Activated CD8-positive, alpha-beta memory T cell treated with anti-CD3 and anti-CD28 coated beads for 24 hours (primary cell): Measurements from ENCODE around the gene PRCC.

Experiments used
- DNase-seq: peaks from one replicate; pipeline ENCODE4 v3.0.0-alpha.2; 2020

The PRCC gene

GRCh38 chr1:156801409-156802121, 34.2 kb downstream of the PRCC start:
- DNase-seq, result no peak

DNA sequence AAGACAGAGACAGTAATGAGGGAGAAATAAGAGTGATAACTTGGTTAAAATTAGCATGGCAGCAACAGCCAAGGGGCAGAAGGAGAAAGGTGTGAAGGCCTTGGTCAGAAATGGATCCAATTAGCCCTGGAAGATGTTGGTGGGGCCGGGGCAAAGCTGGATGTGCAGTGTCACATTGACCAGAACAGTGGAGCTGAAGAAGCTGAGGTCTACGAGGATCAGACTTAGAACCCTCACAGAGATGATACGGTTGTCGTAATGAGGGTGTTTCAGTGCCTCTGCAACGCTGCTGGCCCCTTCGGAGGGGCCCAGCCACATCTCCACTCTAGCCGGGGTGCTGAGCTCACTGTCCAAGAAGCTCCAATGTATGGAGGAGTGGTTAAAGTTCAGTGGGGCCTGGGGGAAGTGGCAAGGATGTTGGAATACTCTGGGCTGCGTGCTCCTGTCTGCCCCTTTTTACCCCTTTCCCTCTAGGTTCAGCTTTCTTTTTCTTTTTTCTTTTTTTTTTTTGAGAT, 35.1 kb downstream of the PRCC start:
- no peak for DNase-seq

GRCh38 chr1:156803086-156803851, 35.9 kb downstream of the PRCC start:
- no peak for DNase-seq

- DNase-seq, result no peak
These were observed 36.7 kb downstream of the PRCC start for GRCh38 chr1:156804026-156804425.

GRCh38 chr1:156804572-156805243, 37.4 kb downstream of the PRCC start:
- no peak for DNase-seq

DNA sequence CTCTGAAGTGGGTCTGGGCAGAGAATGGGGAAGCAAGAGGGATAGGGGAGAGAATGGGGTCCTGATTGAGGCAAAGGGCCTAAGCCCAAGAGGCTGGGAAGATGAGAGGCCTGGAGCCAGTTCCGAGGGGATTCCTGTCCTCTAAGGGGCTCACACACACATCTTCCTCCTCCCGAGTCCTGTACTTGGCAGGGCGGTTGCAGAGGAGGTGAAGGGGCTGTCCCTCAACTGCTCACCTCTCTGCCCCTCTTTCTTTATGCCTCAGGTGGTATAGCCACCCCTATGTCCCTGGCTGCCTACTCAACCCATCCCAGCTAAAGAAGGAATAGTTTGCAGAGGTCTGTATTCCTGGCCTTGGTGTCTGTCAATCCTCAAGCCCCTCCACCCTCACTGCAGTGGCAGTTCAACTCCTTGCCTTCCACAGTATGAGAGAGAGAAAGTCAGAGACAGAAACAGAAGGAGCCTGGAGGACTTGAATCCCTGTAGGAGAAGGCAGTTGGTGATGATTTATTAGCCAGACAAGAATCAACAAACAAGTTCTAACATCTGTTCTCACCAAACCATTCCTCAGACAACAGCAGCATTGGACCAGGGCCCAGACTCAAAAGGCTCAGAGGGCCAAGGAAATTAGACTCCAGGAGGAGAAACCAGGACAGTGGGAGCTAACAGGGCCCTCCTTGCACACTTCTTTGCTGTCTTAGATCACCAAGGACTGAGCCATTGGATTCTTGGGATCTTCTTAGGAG, 38.6 kb downstream of the PRCC start:
- DNase-seq, result no peak

- DNase-seq, result no peak
These were observed 39.4 kb downstream of the PRCC start for GRCh38 chr1:156806512-156807440.

GRCh38 chr1:156807627-156808026, 40.3 kb downstream of the PRCC start:
- DNase-seq, result no peak

- no peak for DNase-seq
These were observed 41.1 kb downstream of the PRCC start for GRCh38 chr1:156808186-156809030.

GRCh38 chr1:156809281-156809680, 41.9 kb downstream of the PRCC start:
- no peak for DNase-seq

DNA sequence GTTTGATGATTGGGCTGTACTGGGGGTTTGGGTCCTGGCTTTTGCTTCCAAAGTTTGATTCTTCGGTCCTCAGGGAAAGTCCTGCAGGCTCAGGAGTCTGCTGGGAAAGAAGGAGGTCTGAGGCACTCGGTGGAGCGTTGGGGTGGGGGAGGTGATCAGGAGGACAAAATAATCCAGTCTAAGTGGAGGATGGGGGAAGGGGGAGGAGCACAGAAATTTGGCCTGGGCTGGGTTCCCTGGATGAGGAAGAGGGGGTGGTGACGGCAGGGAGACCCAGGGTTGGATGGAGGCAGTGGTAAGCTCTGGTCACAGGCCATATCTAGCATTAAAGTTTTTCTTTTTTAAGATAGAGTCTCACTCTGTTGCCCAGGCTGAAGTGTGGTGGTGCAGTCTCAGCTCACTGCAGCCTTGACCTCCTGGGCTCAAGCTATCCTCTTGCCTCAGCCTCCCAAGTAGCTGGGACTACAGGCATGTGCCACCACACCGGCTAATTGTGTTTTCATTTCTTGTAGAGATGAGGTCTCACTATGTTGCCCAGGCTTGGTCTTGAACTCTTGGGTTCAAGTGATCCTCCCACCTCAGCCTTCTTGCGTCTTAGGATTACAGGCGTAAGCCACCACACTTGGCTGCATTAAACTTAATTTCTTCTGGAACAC, 42.5 kb downstream of the PRCC start:
- no peak for DNase-seq

GRCh38 chr1:156811168-156811567, 43.8 kb downstream of the PRCC start:
- DNase-seq, result no peak

DNA sequence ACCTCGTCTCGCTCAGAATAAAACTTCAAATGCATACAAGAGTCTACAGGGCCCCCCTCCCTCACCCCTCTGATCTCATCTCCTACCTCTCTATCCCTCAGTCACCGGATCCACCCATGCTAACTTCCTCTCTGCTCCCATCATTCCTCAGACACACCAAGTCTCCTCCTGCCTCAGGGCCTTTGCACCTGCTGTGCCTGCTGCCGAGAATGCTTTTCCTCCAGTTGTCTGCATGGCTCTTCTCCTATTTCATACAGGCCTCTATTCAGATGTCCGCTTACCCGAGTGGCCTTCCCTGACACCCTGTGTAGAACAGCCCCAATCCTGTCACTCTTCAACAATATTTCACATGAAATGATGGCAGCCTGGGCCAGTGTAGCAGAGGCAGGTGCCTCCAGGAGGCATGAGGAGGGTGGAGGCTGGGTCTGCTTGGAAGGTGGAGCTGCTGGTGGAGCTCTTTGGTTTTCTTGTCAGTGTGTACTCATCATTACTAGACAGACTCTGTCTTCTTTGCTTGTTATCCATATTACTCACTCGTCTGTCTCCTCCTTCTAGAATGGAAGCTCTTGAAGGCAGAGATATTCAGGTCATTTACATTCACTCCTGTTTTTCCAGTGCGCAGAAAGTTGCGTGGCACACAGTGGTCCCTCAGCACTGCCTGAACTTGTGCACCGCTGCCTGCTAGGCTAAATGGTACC, 45.1 kb downstream of the PRCC start:
- no peak for DNase-seq

- no peak for DNase-seq
These were observed 46.0 kb downstream of the PRCC start for GRCh38 chr1:156813298-156813697.

GRCh38 chr1:156813750-156814570, 46.6 kb downstream of the PRCC start:
- DNase-seq, result peak; percentile 90

DNA sequence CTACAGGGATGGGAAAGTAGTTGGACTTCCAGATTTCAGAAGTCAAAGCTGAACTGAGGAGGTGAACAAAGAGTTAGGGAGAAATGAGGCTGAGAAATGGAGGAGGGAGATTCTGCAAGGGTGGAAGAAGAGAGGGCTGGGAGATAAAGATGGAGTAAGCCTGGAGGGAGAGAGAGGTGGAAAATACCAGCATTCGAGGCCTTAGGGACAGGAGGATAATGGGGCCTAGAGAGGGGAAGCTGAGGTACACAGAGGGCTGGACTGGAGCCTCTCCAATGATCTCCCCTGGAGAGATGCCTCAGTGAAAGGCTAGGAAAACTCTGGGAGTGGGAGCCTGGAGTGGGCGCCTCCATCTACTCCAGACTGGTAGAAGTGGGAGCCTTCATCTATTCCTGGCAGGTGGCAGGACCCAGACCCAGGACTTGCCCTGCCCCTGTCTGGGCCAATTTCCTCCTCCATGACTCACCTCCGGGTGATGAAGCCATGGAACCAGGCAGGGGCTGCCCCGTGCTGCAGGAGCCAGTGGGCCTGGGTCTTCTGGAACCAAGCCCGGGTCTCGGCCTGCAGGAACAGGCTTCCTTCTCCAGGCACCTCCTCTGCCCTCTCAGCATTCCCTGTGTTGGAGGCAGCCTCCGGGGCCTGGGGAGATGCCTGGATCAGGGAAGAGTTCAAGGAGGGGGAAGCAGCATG, 47.4 kb downstream of the PRCC start:
- DNase-seq, result peak; percentile 74

- no peak for DNase-seq
These were observed 48.0 kb downstream of the PRCC start for GRCh38 chr1:156815307-156815826.

DNA sequence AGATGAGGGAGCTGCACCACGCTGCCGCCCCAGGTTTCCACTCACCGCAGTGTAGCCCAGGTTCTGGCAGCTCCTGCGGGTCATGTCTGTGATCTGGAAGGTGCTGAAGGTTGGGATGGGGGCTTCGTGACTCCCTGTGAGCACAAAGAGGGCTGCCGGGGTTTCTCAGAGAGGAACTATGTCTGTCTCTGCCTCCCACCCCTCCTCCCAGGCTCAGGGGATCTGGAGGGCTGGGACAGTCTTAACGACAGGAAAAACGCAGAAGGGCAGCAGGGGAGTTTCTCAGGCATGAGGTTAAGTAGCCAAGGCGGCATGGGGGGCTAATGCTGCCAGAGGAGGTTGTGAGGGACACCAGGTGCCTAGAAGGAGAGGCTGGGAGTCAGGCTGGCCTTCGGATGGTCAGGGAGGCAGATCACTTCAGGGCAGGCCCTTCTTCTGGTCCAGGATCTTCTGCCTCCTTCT, 48.7 kb downstream of the PRCC start:
- peak; percentile 71 for DNase-seq
